HPDE6-E6E7 (cell line): ENCODE data around the gene SLFN13.
A peak's percentile ranks its signal among the peaks of the same experiment; 100 is the strongest.
"Not testable (repeated sequence)": the region's sequence is repeated elsewhere in the genome, so short reads cannot be mapped to it uniquely, and the experiment has no call there.

ENCODE experiments used
- DNase-seq: peaks from one replicate; pipeline ENCODE4 v3.0.0; 2011; ENCODE audit warnings: missing footprints; ENCODE audit errors: extremely low spot score

SLFN13 gene

DNA sequence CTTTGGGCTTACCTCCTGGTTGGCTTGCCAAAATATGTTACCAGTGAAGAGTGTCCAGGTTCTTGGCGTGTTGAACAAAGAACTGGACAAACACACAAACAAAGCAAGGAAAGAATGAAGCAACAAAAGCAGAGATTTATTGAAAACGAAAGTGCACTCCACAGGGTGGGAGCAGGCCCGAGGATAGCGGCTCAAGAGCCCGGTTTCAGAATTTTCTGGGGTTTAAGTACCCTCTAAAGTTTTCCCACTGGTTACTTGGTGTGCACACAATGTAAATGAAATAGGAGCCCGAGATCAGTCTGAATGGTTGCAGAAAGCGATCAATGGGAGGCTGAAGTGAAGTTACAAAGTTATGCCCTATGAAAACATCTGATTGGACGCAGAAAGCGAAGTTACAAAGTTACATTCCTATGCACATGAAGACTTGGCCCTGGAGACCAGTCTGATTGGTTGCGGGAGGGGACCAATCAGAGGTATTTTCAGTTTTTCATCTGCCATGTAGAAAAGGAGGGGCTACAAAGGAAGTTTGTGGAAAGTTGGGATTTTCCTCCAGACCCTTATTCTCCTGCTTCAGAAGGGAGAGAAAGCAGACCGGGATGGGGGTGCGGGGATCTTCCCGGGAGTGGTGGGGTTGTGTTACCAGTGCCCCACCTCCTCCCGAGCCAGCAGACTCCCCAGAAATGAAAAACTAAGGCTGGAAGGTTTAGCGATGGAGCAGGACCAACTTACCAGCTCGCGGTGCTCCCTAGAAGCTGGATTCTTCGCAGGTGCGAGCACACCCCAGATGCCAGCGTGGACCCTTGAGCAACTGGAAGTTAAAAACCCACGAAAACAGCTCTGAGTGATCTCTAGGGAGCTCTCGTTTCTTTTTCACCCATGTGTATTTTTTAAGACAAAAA, 16.1 kb downstream of the SLFN13 start, which contains the start of gene SLFN12:
TSS of gene SLFN12 (minus strand) at position 325 of the 899 bp plus-strand sequence. CDS start 9,472 bp downstream, outside the sequence.
- peak; percentile 71 for DNase-seq

DNA sequence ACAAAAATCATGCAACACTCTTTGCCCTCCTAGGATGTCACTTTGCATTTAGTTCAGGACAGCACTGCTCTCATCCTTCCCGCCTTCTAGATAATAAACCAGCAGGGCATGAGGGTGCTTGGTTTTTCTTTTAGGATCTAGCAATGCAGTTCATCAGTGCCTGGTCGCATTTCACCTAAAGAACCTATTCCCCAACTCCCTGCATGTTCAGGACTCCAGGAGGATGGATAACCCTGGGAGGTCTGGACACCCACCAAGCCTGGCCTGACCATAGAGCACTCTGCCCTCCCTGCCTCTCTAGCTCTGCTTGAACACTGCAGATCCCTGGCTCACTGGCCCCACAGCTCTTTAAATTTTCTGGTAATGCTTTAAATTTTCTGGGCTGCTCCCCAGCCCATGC, 18.9 kb downstream of the SLFN13 start:
- no peak for DNase-seq

DNA sequence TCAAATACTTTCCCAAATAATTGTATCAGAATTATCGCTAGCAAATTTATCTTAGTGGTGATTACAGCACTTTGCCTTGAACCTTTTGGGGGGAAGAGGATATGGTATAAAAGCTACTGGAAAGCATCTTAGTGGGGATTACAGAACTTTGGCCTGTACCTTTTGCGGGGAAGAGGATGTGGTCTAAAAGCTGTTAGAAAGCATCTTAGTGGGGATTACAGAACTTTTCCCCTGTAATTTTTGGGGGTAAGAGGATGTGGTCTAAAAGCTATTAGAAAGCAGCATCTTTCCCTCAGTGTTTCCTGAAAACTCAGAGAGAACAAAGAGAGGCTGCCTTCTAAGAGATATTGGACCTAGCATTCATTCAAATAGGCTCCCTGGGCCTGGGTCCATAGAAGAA, 20.3 kb downstream of the SLFN13 start:
- no peak for DNase-seq

DNA sequence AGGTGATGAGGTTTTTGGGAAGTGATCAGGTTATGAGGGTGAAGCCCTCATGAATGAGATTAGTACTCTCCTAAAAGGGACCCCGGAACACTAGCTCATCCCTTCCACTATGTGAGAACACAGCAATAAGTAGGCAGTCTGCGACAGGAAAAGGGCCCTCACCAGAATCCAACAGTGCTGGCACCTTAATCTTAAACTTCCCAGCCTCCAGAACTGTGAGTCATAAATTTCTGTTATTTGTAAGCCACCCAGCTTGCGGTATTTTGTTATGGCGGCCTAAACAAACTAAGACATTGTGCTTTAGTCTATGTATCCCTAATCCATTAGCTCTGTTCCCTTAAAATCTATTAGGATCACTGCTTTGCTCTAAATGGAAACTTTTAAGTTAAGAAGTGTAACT, 24.8 kb downstream of the SLFN13 start:
- DNase-seq: no peak

DNA sequence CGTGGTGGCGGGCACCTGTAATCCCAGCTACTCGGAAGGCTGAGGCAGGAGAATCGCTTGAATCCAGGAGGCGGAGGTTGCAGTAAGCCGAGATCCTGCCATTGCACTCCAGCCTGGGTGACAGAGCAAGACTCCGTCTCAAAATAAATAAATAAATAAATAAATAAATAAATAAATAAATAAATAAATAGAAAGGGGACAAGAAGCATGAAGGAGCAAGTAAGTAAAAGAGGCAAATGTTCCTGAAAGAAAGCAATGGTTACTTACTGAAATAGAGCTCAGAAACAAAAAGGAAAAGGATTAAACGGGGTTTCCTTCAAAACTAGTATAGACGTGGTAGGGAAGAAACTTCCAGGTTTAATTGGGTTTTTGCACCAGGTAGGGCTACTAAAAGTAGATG, 27.5 kb downstream of the SLFN13 start:
- not testable (repeated sequence) for DNase-seq

DNA sequence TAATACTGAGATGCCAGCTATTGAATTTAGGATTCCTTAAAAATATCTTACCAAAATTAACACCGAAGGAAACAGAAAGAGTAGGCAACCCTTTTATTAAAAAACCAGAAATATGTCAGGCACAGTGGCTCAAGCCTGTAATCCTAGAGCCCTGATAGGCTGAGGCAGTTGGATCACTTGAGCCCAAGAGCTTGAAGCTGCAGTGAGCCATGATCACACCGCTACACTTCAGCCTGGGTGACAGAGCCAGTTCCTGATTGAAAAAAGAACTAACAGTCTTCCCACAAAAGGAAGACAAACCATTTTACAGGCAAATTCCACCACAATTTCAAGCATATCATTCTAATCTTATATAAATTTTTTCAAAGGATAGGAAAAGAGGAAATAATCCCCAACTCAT, 31.9 kb downstream of the SLFN13 start:
- DNase-seq: no peak

DNA sequence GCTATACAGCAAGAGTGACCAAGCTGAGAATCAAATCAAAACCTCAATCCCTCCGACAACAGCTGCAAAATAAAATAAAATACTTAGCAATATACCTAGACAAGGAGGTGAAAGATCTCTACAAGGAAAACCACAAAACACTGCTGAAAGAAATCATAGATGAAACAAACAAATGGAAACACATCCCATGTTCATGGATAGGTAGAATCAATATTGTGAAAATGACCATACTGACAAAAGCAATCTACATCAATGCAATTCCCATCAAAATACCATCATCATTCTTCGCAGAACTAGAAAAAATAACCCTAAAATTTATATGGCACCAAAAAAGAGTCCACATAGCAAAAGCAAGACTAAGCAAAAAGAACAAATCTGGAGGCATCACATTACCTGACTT, 33.9 kb downstream of the SLFN13 start:
- DNase-seq: not testable (repeated sequence)

DNA sequence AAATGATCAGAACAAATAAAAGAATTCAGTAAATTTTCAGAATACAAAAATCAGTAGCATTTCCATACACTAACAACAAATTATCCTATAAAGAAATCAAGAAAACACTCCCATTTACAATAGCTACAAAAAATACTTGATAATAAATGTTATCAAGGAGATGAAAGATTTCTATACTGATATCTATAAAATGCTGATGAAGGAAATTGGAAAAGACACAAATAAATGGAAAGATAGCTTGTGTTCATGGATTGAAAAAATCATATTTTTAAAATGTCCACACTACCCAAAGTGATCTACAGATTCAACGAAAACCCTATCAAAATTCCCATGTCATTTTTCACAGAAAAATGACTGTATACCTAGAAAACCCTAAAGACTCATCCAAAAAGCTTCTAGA, 34.3 kb downstream of the SLFN13 start:
- no peak for DNase-seq

DNA sequence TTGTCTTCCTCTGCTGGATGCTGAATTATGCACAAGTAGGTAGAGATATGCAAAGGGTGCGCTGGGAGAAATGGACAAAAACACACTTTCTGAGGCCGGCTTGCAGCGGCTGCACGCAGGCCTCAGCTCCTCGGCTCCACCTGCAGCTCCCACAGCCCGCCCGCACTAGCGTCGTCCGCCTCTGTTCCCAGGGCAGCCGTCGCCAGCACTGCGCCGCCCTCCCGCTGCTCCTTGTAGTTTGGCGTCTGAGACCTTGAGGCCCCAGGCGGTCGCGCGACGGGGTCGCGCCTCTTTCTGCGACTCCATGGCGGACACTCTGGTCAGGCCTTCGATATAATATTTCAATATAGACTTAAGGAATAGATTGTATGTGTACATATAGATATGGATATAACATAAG, 41.0 kb downstream of the SLFN13 start:
- DNase-seq: no peak

DNA sequence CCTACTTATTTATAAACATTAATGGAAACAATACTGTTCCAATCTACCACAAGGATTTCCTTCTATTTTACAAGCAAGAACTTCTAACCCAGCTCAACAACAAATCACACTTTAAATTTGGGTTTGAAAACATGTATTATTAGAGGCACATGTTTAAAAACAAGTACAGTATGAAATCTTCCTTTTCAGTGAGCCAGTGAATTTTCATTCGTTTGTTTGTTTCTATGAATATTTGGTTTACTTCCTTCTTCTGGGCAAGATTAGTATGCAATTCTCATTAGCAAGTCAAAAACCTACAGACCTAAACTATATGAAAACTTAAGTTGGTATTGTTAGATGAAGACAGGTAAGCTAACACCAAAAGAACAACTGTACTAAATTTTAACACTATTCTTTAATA, 42.0 kb downstream of the SLFN13 start:
- no peak for DNase-seq

DNA sequence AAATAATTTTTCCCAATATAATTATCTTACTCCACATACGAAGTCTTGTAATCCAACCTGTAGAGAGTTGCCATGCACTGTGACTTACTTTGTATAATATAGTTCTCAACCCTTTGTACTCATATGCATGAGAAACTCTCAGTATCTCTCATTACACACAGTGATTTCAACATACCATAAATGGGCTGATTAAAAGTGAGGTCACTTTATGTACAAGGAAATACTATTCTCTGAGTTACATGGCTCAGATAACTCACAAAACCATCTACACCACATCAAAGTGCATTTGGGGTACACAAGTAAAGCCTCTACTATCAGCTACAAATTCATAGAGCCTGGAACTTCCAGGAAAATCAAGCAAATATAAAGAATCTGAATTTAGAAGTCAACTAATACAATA, 44.2 kb downstream of the SLFN13 start:
- DNase-seq: no peak

DNA sequence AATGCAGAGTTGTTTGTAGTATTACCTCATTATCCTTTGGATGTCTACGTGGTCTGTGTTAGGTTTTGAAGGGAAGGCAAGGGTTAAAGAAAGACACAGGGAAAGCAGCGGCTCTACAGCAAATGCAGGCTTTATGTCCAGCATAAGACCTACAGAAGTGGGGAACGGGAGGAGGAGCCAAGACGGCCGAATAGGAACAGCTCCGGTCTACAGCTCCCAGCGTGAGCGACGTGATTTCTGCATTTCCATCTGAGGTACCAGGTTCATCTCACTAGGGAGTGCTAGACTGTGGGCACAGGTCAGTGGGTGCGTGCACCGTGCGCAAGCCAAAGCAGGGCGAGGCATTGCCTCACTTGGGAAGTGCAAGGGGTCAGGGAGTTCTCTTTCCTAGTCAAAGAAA, 54.8 kb downstream of the SLFN13 start:
- DNase-seq: not testable (repeated sequence)

DNA sequence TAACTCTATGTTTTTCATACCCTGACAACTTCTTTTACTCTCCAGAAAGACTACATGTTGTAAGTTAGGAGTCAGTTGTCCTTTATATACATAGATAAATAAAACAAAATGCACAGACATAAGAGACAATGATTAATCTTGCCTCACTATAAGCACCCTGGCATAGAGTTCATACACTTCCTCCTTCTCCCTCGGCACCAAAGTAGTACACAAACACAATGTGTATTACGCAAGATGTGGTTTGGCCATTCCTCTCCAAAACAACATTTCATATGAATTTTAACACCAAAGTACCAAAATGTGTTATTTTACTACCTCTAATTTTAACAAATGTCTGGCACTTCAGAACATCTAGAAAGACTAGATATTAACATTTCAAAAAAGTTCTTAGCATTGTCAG, 57.9 kb downstream of the SLFN13 start:
- no peak for DNase-seq

DNA sequence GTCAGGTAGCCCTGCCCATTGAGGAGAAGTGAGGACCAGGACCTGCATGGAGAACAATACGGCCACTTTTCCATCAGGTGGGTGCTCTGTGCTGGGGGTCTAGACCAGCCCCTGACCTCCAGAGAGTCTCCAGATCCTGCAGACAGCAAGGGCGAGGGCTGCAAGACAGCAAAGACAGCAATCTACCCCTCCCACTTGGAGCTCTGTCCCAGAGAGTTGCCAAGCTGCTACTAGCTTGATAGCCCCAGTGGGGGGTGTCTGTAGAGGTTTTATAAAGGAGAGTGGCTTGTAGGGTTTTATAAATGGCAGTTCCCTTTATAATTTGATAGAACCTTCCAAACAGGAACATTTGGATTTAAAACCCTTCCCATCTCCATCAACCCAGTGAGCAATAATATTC, 58.4 kb downstream of the SLFN13 start:
- DNase-seq: no peak

DNA sequence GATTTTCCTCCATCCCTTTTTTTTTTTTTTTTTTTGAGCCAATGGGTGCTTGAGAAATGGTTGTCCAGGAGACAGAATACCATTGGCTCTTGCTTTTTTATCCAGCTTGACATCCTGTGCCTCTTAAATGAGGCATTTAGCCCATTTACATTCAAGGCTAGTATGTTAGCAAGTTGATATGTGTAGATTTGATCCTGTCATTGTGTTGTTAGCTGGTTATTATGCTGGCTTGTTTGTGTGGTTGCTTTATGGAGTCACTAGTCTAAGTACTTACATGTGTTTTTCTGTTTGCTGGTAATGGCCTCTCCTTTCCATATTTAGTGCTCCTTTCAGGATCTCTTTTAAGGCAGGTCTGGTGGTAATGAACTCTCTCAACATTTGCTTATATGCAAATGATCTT, 61.1 kb downstream of the SLFN13 start:
- DNase-seq: no peak
